GM21447 (cell line): ENCODE data around the gene PXK.
"Not testable (repeated sequence)": the region's sequence is repeated elsewhere in the genome, so short reads cannot be mapped to it uniquely, and the experiment has no call there.

Source experiments
- ATAC-seq: cut with Tn5 transposase; IDR thresholded peaks from one replicate; pipeline ENCODE4 v1.9.1; 2021; ENCODE audit not compliant: unreplicated experiment

The PXK gene

GRCh38 chr3:58332575-58333188 lies at the start of gene PXK:
TSS of gene PXK (plus strand) at chr3:58332892. CDS start at chr3:58332989, 97 bp downstream.
- peak; percentile 78 for ATAC-seq

DNA sequence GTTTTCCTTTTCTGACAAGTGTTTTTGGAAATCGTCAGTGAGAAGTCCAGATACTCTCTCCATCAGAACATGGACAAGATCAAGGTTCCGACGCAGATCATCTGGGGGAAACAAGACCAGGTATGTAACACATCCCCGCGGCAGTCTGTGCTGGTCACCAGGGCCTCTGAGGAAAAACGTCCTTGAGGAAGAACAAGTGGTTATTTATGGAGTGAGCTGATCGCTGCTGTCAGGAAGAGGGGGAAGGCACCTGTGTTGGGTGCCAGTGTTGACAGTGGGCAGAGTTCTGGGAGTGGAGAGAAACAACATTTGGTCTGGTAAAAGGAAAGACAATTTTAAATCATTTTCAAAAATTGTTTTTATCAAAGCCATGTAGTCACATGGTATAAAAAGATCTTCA lies 47.4 kb upstream of the PXK start:
- ATAC-seq: no peak

DNA sequence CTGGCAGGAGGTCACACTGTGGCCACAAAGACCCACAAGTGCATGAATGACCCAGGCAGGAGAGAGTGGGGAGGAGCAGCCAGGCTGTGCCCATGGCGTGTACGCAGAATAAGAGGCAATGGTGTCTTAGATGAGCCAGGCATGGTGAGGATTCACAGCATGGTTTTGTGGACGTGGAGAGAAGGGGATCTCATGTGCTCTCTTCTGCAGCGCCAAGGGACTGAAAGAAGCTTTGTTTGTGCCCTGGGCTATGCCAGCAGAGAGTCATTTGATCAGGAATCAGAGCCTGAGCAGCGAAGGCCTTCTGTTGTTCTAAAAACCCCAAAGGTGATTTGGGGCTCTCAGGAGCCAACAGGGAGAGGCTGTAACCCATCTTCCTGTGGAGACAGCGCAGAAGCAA lies 45.3 kb upstream of the PXK start:
- ATAC-seq: no peak

DNA sequence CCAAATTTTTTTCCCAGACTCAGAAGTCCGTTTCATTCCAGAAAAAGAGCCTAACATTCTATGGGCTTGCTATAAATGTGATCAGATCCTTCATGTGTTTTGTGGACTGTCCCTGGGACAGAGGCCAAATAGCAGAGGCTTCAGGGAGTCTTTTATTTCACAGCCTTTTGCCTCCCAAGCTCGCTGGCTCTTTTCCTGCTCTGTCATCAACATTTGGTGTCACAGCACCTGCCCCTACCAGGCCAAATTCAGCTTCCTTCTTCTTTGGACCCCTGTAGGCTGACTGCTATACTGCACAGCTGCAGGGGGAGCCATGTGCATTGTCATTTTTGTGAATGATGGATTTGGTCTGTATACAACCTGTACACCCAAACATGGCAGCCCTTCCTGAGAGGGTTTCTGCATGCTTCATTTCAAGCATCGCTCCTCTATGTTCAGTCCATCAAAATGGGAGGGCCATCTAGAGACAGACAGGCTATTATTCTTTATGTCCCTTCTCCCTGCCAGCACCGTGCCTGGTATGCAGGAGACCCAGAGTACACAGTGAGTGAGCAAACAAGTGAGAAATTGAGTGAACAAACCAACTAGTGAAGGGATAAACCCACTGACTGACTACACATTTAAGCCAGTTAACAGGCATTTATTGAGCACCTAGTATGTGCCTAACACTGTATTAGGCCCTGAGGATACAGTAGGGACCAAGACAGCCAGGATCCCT lies 44.5 kb upstream of the PXK start:
- no peak for ATAC-seq

DNA sequence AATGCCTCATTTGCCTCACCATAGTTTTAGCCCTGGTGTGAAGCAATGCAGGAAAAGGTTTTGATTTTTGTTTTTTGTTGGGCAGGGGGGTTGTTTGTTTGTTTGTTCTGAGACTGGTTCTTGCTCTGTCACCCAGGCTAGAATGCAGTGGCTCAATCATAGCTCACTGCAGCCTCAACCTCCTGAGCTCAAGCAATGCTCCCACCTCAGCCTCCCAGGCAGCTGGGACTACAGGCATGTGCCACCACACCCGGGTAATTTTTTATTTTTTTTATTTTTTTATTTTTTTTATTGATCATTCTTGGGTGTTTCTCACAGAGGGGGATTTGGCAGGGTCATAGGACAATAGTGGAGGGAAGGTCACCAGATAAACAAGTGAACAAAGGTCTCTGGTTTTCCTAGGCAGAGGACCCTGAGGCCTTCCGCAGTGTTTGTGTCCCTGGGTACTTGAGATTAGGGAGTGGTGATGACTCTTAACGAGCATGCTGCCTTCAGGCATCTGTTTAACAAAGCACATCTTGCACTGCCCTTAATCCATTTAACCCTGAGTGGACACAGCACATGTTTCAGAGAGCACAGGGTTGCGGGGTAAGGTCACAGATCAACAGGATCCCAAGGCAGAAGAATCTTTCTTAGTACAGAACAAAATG lies 43.6 kb upstream of the PXK start:
- ATAC-seq: not testable (repeated sequence)

DNA sequence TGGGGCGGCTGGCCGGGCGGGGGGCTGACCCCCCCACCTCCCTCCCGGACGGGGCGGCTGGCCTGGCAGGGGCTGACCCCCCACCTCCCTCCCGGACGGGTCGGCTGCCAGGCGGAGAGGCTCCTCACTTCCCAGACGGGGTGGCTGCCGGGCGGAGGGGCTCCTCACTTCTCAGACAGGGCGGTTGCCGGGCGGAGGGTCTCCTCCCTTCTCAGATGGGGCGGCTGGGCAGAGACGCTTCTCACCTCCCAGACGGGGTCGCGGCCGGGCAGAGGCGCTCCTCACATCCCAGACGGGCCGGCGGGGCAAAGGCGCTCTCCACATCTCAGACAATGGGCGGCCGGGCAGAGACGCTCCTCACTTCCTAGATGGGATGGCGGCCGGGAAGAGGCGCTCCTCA lies 42.2 kb upstream of the PXK start:
- ATAC-seq: not testable (repeated sequence)

DNA sequence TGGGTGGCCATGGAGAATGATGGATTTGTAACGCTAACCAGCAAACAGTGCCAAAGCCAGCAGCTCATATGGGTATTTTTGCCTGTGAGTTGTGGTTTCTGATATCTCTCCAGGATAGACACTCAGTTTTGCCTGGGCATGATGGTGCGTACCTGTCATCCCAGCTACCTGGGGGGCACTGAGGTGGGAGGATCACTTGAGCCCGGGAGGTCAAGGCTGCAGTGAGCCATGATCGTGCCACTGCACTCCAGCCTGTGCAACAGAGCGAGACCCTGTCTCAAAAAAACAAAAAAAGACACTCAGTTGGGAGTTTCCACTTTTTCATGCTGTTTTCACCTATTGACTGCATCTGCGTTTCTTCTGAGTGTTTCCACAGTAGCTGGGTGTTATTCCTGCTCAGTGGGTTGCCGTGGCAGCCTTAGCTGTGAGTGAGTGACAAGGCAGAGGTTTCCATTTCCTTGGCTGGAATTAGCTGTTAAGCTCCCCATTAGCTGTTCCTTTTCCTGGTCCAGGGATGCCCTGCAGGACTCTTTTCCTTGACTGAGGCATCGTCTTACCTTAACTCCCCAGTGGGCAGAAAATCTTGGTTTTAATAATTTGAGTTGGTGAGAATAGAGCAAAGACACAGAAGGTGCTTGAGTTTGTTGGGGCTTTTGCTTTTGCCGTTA lies 40.9 kb upstream of the PXK start:
- ATAC-seq: no peak

DNA sequence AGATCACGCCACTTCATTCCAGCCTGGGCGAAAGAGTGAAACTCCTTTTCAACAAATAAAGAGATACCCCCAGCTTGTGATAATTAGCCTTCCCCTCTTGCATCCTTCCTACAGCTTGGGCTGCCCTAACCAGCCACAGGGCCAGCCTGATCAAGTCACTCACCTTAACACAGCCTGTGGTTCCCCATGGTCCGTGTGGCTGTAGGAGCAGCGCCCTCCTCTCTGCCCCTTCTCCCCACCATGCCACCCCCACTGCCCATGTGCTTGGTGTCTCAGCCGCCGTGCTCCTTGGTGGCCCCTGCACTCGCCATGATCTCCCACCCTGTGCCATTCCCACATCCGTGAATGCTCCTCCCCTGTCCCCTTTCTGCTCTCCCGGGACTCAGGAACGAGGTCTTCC lies 39.8 kb upstream of the PXK start:
- ATAC-seq: no peak

- ATAC-seq: no peak
Measured at GRCh38 chr3:58293516-58293915, 39.2 kb upstream of the PXK start.

GRCh38 chr3:58296269-58296668 lies 36.4 kb upstream of the PXK start:
- ATAC-seq: no peak

GRCh38 chr3:58296843-58297242 lies 35.8 kb upstream of the PXK start:
- ATAC-seq: no peak

GRCh38 chr3:58298190-58298589 lies 34.5 kb upstream of the PXK start:
- no peak for ATAC-seq

GRCh38 chr3:58299075-58299474 lies 33.6 kb upstream of the PXK start:
- ATAC-seq: no peak

DNA sequence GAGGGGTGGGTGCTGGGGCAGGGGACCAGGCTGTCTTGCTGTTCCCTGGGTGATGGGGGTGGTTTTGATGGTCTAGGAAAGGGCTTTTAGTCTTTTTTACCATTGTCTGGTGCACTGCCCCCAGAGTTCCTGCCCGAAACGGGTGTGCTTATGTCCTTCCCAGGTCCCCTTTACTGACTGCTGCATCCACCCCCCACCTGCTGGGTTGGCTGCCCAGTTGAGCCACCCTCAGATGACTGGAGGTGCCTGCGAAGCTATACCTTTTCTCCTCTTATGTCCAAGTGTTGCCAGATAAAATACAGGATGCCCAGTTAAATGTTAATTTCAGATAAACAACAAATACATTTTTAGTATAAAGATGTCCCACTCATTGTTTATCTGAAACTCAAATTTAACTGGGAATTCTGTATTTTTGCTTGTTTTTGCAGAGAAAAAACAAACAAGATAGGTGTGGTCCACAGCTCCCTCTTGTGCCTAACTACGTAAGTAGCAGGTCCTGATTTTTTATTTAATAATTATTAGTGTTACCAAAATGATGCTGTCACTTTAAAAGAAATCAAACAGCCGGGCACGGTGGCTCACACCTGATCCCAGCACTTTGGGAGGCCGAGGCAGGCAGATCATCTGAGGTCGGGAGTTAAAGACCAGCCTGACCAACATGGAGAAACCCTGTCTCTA lies 32.7 kb upstream of the PXK start:
- no peak for ATAC-seq

DNA sequence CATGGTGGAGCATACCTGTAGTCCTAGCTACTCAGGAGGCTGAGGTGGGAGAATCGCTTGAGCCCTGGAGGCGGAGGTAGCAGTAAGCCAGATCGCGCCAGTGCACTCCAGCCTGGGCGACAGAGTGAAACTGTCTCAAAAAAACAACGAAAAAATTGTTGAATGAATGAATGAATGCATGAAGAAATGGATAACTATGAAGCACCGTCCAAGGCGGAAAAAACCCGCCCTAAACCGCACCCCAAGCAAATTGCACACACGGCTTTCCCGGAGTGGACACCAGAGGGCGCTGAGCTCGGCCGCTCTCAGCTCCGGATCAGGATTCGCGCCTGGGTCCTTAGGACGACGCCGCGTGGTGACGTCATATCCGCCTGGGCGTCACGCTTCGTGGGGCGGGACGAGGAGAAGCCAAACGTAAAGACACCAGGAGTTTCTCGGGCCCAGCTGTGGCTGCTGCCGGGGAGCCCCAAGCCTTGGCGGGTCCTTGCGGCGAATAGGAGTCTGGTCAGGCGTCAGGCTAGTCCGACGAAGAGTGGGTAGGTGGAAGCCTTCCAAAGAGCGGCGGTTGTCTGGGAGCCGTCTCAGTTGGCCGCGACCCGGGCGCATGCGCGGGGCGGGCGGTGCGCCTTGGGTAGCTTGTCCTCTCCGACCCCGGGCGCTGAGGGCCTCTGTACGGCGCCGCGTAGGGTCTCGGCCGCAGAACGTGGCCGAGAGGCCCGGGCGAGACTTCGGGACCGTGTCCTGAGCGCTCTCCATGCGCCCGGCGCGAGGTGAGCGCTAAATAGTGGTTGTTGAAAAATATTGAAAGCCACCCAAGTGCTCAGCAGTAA lies 26.6 kb upstream of the PXK start, which contains the start of the genes HTD2 and RPP14:
Gene HTD2, plus strand, starts transcription at position 639 of the 830 bp plus-strand sequence. CDS start 11,094 bp downstream, outside the sequence.
Gene RPP14, plus strand, starts transcription at position 364 of the 830 bp plus-strand sequence. CDS start 4,085 bp downstream, outside the sequence.
- ATAC-seq: peak; percentile 86

DNA sequence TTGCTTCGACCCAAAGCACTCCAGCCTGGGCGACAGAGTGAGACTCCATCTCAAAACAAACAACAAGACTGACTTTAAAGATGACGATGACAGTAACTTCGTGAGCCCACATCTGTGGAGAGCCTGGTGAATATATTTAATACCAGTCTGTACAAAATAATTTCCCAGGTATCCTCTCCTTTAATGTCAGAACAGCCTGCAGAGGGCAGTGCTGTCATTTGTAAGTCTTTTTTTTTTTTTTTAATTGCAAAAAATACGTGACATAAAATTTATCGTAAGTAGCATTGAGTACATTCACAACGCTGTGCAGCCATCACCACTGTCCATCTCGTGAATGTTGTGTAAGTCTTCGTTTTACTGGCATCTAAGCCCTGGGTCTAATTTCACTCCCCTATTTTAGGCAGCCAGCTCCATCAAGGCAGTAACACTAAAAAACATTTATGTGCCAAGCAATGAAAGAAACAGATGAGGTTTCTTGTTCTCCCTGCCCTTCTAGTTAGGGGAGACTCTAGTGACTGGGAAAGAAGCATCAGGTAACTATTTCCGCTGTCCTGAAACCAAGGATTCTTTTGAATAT lies 25.0 kb upstream of the PXK start:
- no peak for ATAC-seq

- no peak for ATAC-seq
Measured at GRCh38 chr3:58308728-58309127, 24.0 kb upstream of the PXK start.

- ATAC-seq: no peak
Measured at GRCh38 chr3:58317811-58318210, 14.9 kb upstream of the PXK start.

GRCh38 chr3:58321791-58322190 lies 10.9 kb upstream of the PXK start:
- no peak for ATAC-seq

GRCh38 chr3:58322793-58323192 lies 9.9 kb upstream of the PXK start:
- no peak for ATAC-seq
